Measurements from ENCODE around the gene DOCK1. TPM values are rescaled to one million over a fixed set of nuclear protein-coding genes. Genes with fewer than 3 reads are reported as not detected.
"Not testable (repeated sequence)": the region's sequence is repeated elsewhere in the genome, so short reads cannot be mapped to it uniquely, and the experiment has no call there.

Gene DOCK1
- total RNA-seq: 1 to 10 TPM; 1.1 TPM

GRCh38 chr10:126904818-126905701 is at the start of gene DOCK1:
TSS of gene DOCK1 (plus strand) at chr10:126905428. CDS start at chr10:126905518, 90 bp downstream.
- peak in 1 of 2 donors; percentile 7 for DNase-seq (ENCODE audit: low spot score in 2 of 2)
- Mint-ChIP-seq H3K36me3 (peaks cover 14 to 23% of the 10 kb centered on the region in 2 donors), H3K9me3 (peaks cover 0 to 5% of the 10 kb centered on the region in 2 donors), H3K27ac (no peak within 1 kb of the TSS)
- peak; percentile 24 to 75 for ATAC-seq

- H3K9me3 Mint-ChIP-seq: peaks cover 9 to 18% of the 10 kb centered on the region in 2 donors
- H3K36me3 Mint-ChIP-seq: peaks cover 0 to 7% of the 10 kb centered on the region in 2 donors
- ATAC-seq: no peak
Measured at GRCh38 chr10:126857178-126857806, 47.9 kb upstream of the DOCK1 start.

GRCh38 chr10:126867567-126868365 is 37.5 kb upstream of the DOCK1 start:
- ATAC-seq (no peak), DNase-seq (ENCODE audit: low spot score in 2 of 2) (no peak)
- Mint-ChIP-seq H3K36me3 (peaks cover 0 to 4% of the 10 kb centered on the region in 2 donors), H3K27ac (no peak overlapping the region), H3K9me3 (peaks cover 9 to 16% of the 10 kb centered on the region in 2 donors)

More at GRCh38 chr10:126857178-126857806, 47.9 kb upstream of the DOCK1 start:
- no peak overlapping the region for H3K27ac Mint-ChIP-seq
- DNase-seq (ENCODE audit: low spot score in 2 of 2): no peak

- Mint-ChIP-seq H3K27ac (no peak overlapping the region), H3K36me3 (peaks cover 0 to 4% of the 10 kb centered on the region in 2 donors), H3K9me3 (peaks cover 9 to 15% of the 10 kb centered on the region in 2 donors)
- DNase-seq (ENCODE audit: low spot score in 2 of 2) (no peak), ATAC-seq (no peak)
Measured at GRCh38 chr10:126868371-126868770, 36.9 kb upstream of the DOCK1 start.

GRCh38 chr10:126872135-126872534 is 33.1 kb upstream of the DOCK1 start:
- Mint-ChIP-seq H3K27ac (no peak overlapping the region), H3K9me3 (peaks cover 10 to 14% of the 10 kb centered on the region in 2 donors), H3K36me3 (no peaks in the 10 kb centered on the region)
- DNase-seq (ENCODE audit: low spot score in 2 of 2) (no peak), ATAC-seq (no peak)

- H3K9me3 Mint-ChIP-seq: peaks cover 10 to 13% of the 10 kb centered on the region in 2 donors
- H3K27ac Mint-ChIP-seq: no peak overlapping the region
- ATAC-seq (no peak), DNase-seq (ENCODE audit: low spot score in 2 of 2) (no peak)
- no peaks in the 10 kb centered on the region for H3K36me3 Mint-ChIP-seq
Measured at GRCh38 chr10:126872768-126873167, 32.5 kb upstream of the DOCK1 start.

- H3K36me3 Mint-ChIP-seq: peaks cover 0 to 13% of the 10 kb centered on the region in 2 donors
Measured at GRCh38 chr10:126876456-126876855, 28.8 kb upstream of the DOCK1 start.

GRCh38 chr10:126877390-126877789 is 27.8 kb upstream of the DOCK1 start:
- no peak for DNase-seq (ENCODE audit: low spot score in 2 of 2)
- H3K27ac Mint-ChIP-seq: no peak overlapping the region
- H3K9me3 Mint-ChIP-seq: peaks cover 15 to 21% of the 10 kb centered on the region in 2 donors
- H3K36me3 Mint-ChIP-seq: peaks cover 0 to 19% of the 10 kb centered on the region in 2 donors
- no peak for ATAC-seq

More at GRCh38 chr10:126876456-126876855, 28.8 kb upstream of the DOCK1 start:
- no peak for ATAC-seq
- no peak for DNase-seq (ENCODE audit: low spot score in 2 of 2)
- peaks cover 10 to 16% of the 10 kb centered on the region in 2 donors for H3K9me3 Mint-ChIP-seq
- no peak overlapping the region for H3K27ac Mint-ChIP-seq

- Mint-ChIP-seq H3K27ac (no peak overlapping the region), H3K9me3 (peaks cover 15 to 21% of the 10 kb centered on the region in 2 donors), H3K36me3 (peaks cover 0 to 19% of the 10 kb centered on the region in 2 donors)
- DNase-seq (ENCODE audit: low spot score in 2 of 2) (no peak), ATAC-seq (no peak)
Measured at GRCh38 chr10:126878594-126878993, 26.6 kb upstream of the DOCK1 start.

GRCh38 chr10:126880926-126881325 is 24.3 kb upstream of the DOCK1 start:
- ATAC-seq: no peak
- no peak for DNase-seq (ENCODE audit: low spot score in 2 of 2)
- Mint-ChIP-seq H3K27ac (no peak overlapping the region), H3K9me3 (peaks cover 11 to 14% of the 10 kb centered on the region in 2 donors), H3K36me3 (peaks cover 0 to 19% of the 10 kb centered on the region in 2 donors)

GRCh38 chr10:126882055-126882454 is 23.2 kb upstream of the DOCK1 start:
- DNase-seq (ENCODE audit: low spot score in 2 of 2); ATAC-seq; H3K27ac Mint-ChIP-seq: not testable (repeated sequence)
- Mint-ChIP-seq H3K9me3 (peaks cover 11% of the 10 kb centered on the region in 2 donors), H3K36me3 (peaks cover 0 to 19% of the 10 kb centered on the region in 2 donors)

GRCh38 chr10:126888436-126888835 is 16.8 kb upstream of the DOCK1 start:
- ATAC-seq; DNase-seq (ENCODE audit: low spot score in 2 of 2); H3K27ac Mint-ChIP-seq; H3K36me3 Mint-ChIP-seq: not testable (repeated sequence)
- peaks cover 9 to 11% of the 10 kb centered on the region in 2 donors for H3K9me3 Mint-ChIP-seq

GRCh38 chr10:126889421-126889820 is 15.8 kb upstream of the DOCK1 start:
- ATAC-seq (no peak), DNase-seq (ENCODE audit: low spot score in 2 of 2) (no peak)

GRCh38 chr10:126890797-126891196 is 14.4 kb upstream of the DOCK1 start:
- not testable (repeated sequence) for ATAC-seq; H3K36me3 Mint-ChIP-seq; DNase-seq (ENCODE audit: low spot score in 2 of 2); H3K27ac Mint-ChIP-seq
- H3K9me3 Mint-ChIP-seq: peaks cover 9 to 13% of the 10 kb centered on the region in 2 donors

More at GRCh38 chr10:126889421-126889820, 15.8 kb upstream of the DOCK1 start:
- H3K36me3 Mint-ChIP-seq: no peaks in the 10 kb centered on the region
- no peak overlapping the region for H3K27ac Mint-ChIP-seq
- H3K9me3 Mint-ChIP-seq: peaks cover 9 to 11% of the 10 kb centered on the region in 2 donors

- DNase-seq (ENCODE audit: low spot score in 2 of 2): no peak
- no peak overlapping the region for H3K27ac Mint-ChIP-seq
- peaks cover 0 to 7% of the 10 kb centered on the region in 2 donors for H3K36me3 Mint-ChIP-seq
- peaks cover 9 to 18% of the 10 kb centered on the region in 2 donors for H3K9me3 Mint-ChIP-seq
- ATAC-seq: no peak
Measured at GRCh38 chr10:126892226-126893175, 12.7 kb upstream of the DOCK1 start.

Measured in activated naive CD4-positive, alpha-beta T cell treated with anti-CD3 and anti-CD28 coated beads, Interleukin-2, amount 50 U/mL, for 72 hours (primary cell).